Panc1 (cell line): ENCODE data around the gene HM13. TPM values are rescaled to one million over a fixed set of nuclear protein-coding genes. Genes with fewer than 3 reads are reported as not detected.
"Not testable (repeated sequence)": the region's sequence is repeated elsewhere in the genome, so short reads cannot be mapped to it uniquely, and the experiment has no call there.

Source experiments
- ATAC-seq: fragments of 200-7000 bp; cut with Tn5 transposase; 2 replicates; pipeline ENCODE4 v1.9.1; 2020; ENCODE audit warnings: mild to moderate bottlenecking, moderate library complexity
- BruUV-seq: library from RNA; stranded (reverse); fragments of 400-500 nt; replicated peaks from 2 replicates; lab custom pipeline; 2021; lab: Mats Ljungman, UMichigan
- CTCF ChIA-PET: fragments of 300-600 bp; sonication (Branson Sonifier 250); formaldehyde crosslinking; loops from one replicate; lab custom pipeline; 2022; ENCODE audit warnings: antibody characterized with exemption; lab: Charles Lee
- POLR2A ChIA-PET: fragments of 300-600 bp; sonication (Branson Sonifier 250); formaldehyde crosslinking; loops from one replicate; lab custom pipeline; 2022; ENCODE audit warnings: antibody characterized with exemption; lab: Charles Lee
- DNase-seq: peaks from one replicate; pipeline ENCODE4 v3.0.0-alpha.2; 2010; ENCODE audit warnings: low read depth, low spot score
- H3K27ac ChIP-seq: 2 replicates; pipeline ENCODE4 v1.5.1; 2011; ENCODE audit warnings: mild to moderate bottlenecking, low read length, inconsistent platforms
- H3K27me3 ChIP-seq: fragments of 200-500 bp; sonication (Bioruptor generic); 2 replicates; pipeline ENCODE4 v1.6.0; 2014; ENCODE audit warnings: low read length, inconsistent platforms; ENCODE audit not compliant: control insufficient read depth, insufficient read depth
- H3K36me3 ChIP-seq: fragments of 200-500 bp; sonication (Bioruptor generic); 2 replicates; pipeline ENCODE4 v1.5.1; 2014; ENCODE audit warnings: inconsistent platforms, mild to moderate bottlenecking, low read length, moderate library complexity; ENCODE audit not compliant: control insufficient read depth, insufficient read depth
- H3K4me1 ChIP-seq: 2 replicates; pipeline ENCODE4 v1.5.1; 2011; ENCODE audit warnings: inconsistent platforms, mild to moderate bottlenecking, low read length, moderate library complexity; ENCODE audit not compliant: control insufficient read depth, insufficient read depth
- H3K4me3 ChIP-seq, 2 experiments: 2 replicates each; pipeline ENCODE4 v1.5.1; 2011 to 2012; ENCODE audit warnings: low read depth in 2 of 2, low read length in 2 of 2, mild to moderate bottlenecking in 2 of 2, inconsistent platforms in 1 of 2, moderate library complexity in 1 of 2
- H3K9me3 ChIP-seq: fragments of 200-500 bp; sonication (Bioruptor generic); 2 replicates; pipeline ENCODE4 v1.5.1; 2014; ENCODE audit warnings: low read depth, mild to moderate bottlenecking, inconsistent platforms, low read length, moderate library complexity; ENCODE audit not compliant: control insufficient read depth, insufficient read depth
- POLR2AphosphoS5 ChIP-seq: IDR thresholded peaks from 2 replicates; pipeline ENCODE4 v1.6.1; 2012; ENCODE audit warnings: mild to moderate bottlenecking, low read depth, low read length, moderate library complexity
- SIN3A ChIP-seq: IDR thresholded peaks from 2 replicates; pipeline ENCODE4 v1.6.1; 2012; ENCODE audit warnings: low read depth, mild to moderate bottlenecking, low read length, moderate library complexity, borderline replicate concordance; ENCODE audit not compliant: insufficient read depth
- TCF7L2 ChIP-seq: IDR thresholded peaks from 2 replicates; pipeline ENCODE4 v1.6.1; 2011; ENCODE audit warnings: mild to moderate bottlenecking, low read depth, low read length, inconsistent platforms
- in situ Hi-C: cut with HindIII; loops from 2 replicates; pipeline ENCODE4 v1.10.0; 2016; ENCODE audit warnings: low sequenced_read_pairs, low pct_unique_long_range_greater_than_20kb
- intact Hi-C: fragments of 100-400 bp; cut with micrococcal nuclease; formaldehyde crosslinking; loops from one replicate; pipeline ENCODE4 v1.10.0; 2022; ENCODE audit not compliant: unreplicated experiment
- total RNA-seq: library from RNA; stranded (reverse); gene quantifications from one replicate; pipeline ENCODE4 v1.2.1, GENCODE V29; 2021; ENCODE audit not compliant: unreplicated experiment
- TF ChIP-seq, protein P1 (sequence below), 2 experiments: IDR thresholded peaks; 2 replicates each; pipeline ENCODE4 v1.6.1; 2011 to 2012; ENCODE audit warnings: low read depth in 2 of 2, control low read depth in 1 of 2, low read length in 1 of 2, mild to moderate bottlenecking in 1 of 2, moderate library complexity in 1 of 2; ENCODE audit not compliant: insufficient read depth in 1 of 2
- TF ChIP-seq, protein P2 (sequence below): fragments of 450-650 bp; IDR thresholded peaks from 2 replicates; pipeline ENCODE4 v1.5.1; 2017; ENCODE audit warnings: mild to moderate bottlenecking

The HM13 gene
- total RNA-seq, 1 experiment from 2014 or later, result 337 TPM

- ATAC-seq (no peak), DNase-seq (no peak)
- POLR2A ChIA-PET, result no interaction called here
- H3K9me3 ChIP-seq, result no peaks in the 10 kb centered on the region
- H3K4me1 ChIP-seq, result peaks cover 3% of the 10 kb centered on the region; the same call in 1 of the 2 replicates
- in situ Hi-C loops (no loop called here), intact Hi-C loops (no loop called here)
- no peaks in the 10 kb centered on the region for H3K27me3 ChIP-seq
- no peak overlapping the region for H3K4me3 ChIP-seq
- no TSS peak for BruUV-seq
- H3K27ac ChIP-seq, result no peak overlapping the region
- TF ChIP-seq, protein P1, sequence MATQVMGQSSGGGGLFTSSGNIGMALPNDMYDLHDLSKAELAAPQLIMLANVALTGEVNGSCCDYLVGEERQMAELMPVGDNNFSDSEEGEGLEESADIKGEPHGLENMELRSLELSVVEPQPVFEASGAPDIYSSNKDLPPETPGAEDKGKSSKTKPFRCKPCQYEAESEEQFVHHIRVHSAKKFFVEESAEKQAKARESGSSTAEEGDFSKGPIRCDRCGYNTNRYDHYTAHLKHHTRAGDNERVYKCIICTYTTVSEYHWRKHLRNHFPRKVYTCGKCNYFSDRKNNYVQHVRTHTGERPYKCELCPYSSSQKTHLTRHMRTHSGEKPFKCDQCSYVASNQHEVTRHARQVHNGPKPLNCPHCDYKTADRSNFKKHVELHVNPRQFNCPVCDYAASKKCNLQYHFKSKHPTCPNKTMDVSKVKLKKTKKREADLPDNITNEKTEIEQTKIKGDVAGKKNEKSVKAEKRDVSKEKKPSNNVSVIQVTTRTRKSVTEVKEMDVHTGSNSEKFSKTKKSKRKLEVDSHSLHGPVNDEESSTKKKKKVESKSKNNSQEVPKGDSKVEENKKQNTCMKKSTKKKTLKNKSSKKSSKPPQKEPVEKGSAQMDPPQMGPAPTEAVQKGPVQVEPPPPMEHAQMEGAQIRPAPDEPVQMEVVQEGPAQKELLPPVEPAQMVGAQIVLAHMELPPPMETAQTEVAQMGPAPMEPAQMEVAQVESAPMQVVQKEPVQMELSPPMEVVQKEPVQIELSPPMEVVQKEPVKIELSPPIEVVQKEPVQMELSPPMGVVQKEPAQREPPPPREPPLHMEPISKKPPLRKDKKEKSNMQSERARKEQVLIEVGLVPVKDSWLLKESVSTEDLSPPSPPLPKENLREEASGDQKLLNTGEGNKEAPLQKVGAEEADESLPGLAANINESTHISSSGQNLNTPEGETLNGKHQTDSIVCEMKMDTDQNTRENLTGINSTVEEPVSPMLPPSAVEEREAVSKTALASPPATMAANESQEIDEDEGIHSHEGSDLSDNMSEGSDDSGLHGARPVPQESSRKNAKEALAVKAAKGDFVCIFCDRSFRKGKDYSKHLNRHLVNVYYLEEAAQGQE (IDR thresholded peaks at IDR 0.05; ENCODE audit: insufficient read depth in 1 of 2, low read depth in 2 of 2, low read length in 1 of 2), result no peak
- no peak for TF ChIP-seq TCF7L2
- TF ChIP-seq SIN3A, result no peak
- TF ChIP-seq, protein P2, sequence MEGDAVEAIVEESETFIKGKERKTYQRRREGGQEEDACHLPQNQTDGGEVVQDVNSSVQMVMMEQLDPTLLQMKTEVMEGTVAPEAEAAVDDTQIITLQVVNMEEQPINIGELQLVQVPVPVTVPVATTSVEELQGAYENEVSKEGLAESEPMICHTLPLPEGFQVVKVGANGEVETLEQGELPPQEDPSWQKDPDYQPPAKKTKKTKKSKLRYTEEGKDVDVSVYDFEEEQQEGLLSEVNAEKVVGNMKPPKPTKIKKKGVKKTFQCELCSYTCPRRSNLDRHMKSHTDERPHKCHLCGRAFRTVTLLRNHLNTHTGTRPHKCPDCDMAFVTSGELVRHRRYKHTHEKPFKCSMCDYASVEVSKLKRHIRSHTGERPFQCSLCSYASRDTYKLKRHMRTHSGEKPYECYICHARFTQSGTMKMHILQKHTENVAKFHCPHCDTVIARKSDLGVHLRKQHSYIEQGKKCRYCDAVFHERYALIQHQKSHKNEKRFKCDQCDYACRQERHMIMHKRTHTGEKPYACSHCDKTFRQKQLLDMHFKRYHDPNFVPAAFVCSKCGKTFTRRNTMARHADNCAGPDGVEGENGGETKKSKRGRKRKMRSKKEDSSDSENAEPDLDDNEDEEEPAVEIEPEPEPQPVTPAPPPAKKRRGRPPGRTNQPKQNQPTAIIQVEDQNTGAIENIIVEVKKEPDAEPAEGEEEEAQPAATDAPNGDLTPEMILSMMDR, result no peak
- no peak for TF ChIP-seq POLR2AphosphoS5
- peaks cover 17% of the 10 kb centered on the region for H3K36me3 ChIP-seq
- CTCF ChIA-PET, result no interaction called here
These were observed 29.8 kb downstream of the HM13 start for GRCh38 chr20:31543966-31544598.

- in situ Hi-C loops (no loop called here), intact Hi-C loops (no loop called here)
- ChIA-PET CTCF (no interaction called here), POLR2A (no interaction called here)
- Histone ChIP-seq H3K4me1 (peaks cover 3% of the 10 kb centered on the region; the same call in 1 of the 2 replicates), H3K27ac (no peak overlapping the region), H3K27me3 (no peaks in the 10 kb centered on the region), H3K4me3 (no peak overlapping the region), H3K9me3 (no peaks in the 10 kb centered on the region), H3K36me3 (peaks cover 20% of the 10 kb centered on the region)
- no peak for TF ChIP-seq TCF7L2
- 0 out of 2 replicates have a peak, but pooled peaks have one; percentile 44 for TF ChIP-seq POLR2AphosphoS5
- no TSS peak for BruUV-seq
- no peak for DNase-seq
- no peak for ATAC-seq
These were observed 30.4 kb downstream of the HM13 start for GRCh38 chr20:31544600-31544999.

DNA sequence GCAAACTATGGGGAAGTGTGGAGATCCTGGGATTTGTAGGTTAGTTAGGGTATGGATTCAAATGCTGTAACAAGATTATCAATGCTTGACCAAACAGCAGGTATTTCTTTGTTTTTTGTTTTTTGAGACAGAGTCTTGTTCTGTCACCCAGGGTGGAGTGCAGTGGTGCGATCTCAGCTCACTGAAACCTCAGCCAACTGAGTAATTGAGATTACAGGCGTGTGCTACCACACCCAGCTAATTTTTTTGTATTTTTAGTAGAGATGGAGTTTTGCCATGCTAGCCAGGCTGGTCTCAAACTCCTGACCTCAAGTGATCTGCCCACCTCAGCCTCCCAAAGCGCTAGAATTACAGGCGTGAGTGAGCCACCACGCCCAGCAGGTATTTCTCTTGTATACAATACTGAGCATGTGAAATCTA lies 31.4 kb downstream of the HM13 start:
- DNase-seq, in situ Hi-C loops, intact Hi-C loops, H3K4me1 ChIP-seq, H3K9me3 ChIP-seq, POLR2A ChIA-PET, ATAC-seq, BruUV-seq, H3K4me3 ChIP-seq, H3K27ac ChIP-seq, H3K27me3 ChIP-seq: not testable (repeated sequence)
- peaks cover 18% of the 10 kb centered on the region for H3K36me3 ChIP-seq
- CTCF ChIA-PET, result interaction anchor here (0.5 to 0.7 kb wide), 2 partner anchors 12 to 91 kb away, joined by 3 to 6 read pairs; no protein-coding TSS in a partner anchor
